IMR-90 (cell line): Measurements from ENCODE around the gene IFIT2. TPM values are rescaled to one million over a fixed set of nuclear protein-coding genes. Genes with fewer than 3 reads are reported as not detected.

Source experiments
- ATAC-seq: fragments of 200-7000 bp; cut with Tn5 transposase; 2 replicates; pipeline ENCODE4 v1.9.1; 2020; ENCODE audit warnings: low read depth, mild to moderate bottlenecking, moderate library complexity
- BruUV-seq: library from RNA; stranded (reverse); fragments of 400-500 nt; replicated peaks from 2 replicates; lab custom pipeline; 2021; lab: Mats Ljungman, UMichigan
- CTCF ChIA-PET: fragments of 300-600 bp; formaldehyde crosslinking; extraction: SDS; loops from one replicate; lab custom pipeline; 2021; ENCODE audit warnings: antibody characterized with exemption; lab: Yijun Ruan, JAX
- POLR2A ChIA-PET: fragments of 300-600 bp; sonication (Branson Sonifier 250); formaldehyde crosslinking; loops from one replicate; lab custom pipeline; 2022; ENCODE audit warnings: antibody characterized with exemption; ENCODE audit not compliant: unreplicated experiment; lab: Charles Lee
- DNase-seq: peaks from one replicate; pipeline ENCODE4 v3.0.0; 2013
- H2AFZ ChIP-seq: replicated peaks from 2 replicates; pipeline ENCODE3; 2013; ENCODE audit warnings: low read length, mild to moderate bottlenecking; ENCODE audit not compliant: poor library complexity
- H2AK5ac ChIP-seq: 2 replicates; pipeline ENCODE4 v1.6.1; 2013; ENCODE audit warnings: low read depth, low read length, inconsistent platforms
- H2AK9ac ChIP-seq: replicated peaks from 2 replicates; pipeline ENCODE3; 2013; ENCODE audit warnings: mild to moderate bottlenecking, low read depth, low read length, moderate library complexity; ENCODE audit not compliant: poor library complexity
- H2BK120ac ChIP-seq: 2 replicates; pipeline ENCODE4 v1.6.1; 2013; ENCODE audit warnings: low read depth, low read length, inconsistent platforms
- H2BK15ac ChIP-seq: 3 replicates; pipeline ENCODE4 v1.6.1; 2013; ENCODE audit warnings: low read depth, low read length, inconsistent platforms
- H2BK20ac ChIP-seq: 2 replicates; pipeline ENCODE4 v1.6.1; 2013; ENCODE audit warnings: low read depth, mild to moderate bottlenecking, inconsistent platforms, low read length, moderate library complexity
- H2BK5ac ChIP-seq: 2 replicates; pipeline ENCODE4 v1.6.1; 2013; ENCODE audit warnings: mild to moderate bottlenecking, low read depth, low read length, inconsistent platforms; ENCODE audit not compliant: poor library complexity, severe bottlenecking
- H3K14ac ChIP-seq: replicated peaks from 2 replicates; pipeline ENCODE4 v1.6.1; 2013; ENCODE audit warnings: low read depth, low read length, inconsistent platforms
- H3K18ac ChIP-seq: 2 replicates; pipeline ENCODE4 v1.6.1; 2013; ENCODE audit warnings: low read depth, low read length, control low read depth
- H3K23ac ChIP-seq: 2 replicates; pipeline ENCODE4 v1.6.1; 2013; ENCODE audit warnings: low read depth, low read length, inconsistent platforms
- H3K27ac ChIP-seq: 2 replicates; pipeline ENCODE4 v1.5.1; 2013; ENCODE audit warnings: mild to moderate bottlenecking, control low read depth, low read length; ENCODE audit not compliant: insufficient read depth
- H3K27me3 ChIP-seq: 2 replicates; pipeline ENCODE4 v1.6.1; 2013; ENCODE audit warnings: low read length; ENCODE audit not compliant: control insufficient read depth, insufficient read depth
- H3K36me3 ChIP-seq: 2 replicates; pipeline ENCODE4 v1.6.1; 2013; ENCODE audit warnings: low read length, mixed read lengths; ENCODE audit not compliant: control insufficient read depth, insufficient read depth
- H3K4ac ChIP-seq: 2 replicates; pipeline ENCODE4 v1.6.1; 2013; ENCODE audit warnings: low read depth, low read length, inconsistent platforms
- H3K4me1 ChIP-seq: 2 replicates; pipeline ENCODE4 v1.6.1; 2013; ENCODE audit warnings: low read length, mixed read lengths; ENCODE audit not compliant: control insufficient read depth, insufficient read depth
- H3K4me2 ChIP-seq: 2 replicates; pipeline ENCODE4 v1.6.1; 2013; ENCODE audit warnings: low read depth, mild to moderate bottlenecking, control low read depth, low read length, moderate library complexity
- H3K4me3 ChIP-seq: 2 replicates; pipeline ENCODE4 v1.5.1; 2013; ENCODE audit warnings: low read depth, mild to moderate bottlenecking, control low read depth, low read length, moderate library complexity; ENCODE audit not compliant: insufficient read depth
- H3K56ac ChIP-seq: 2 replicates; pipeline ENCODE4 v1.6.1; 2013; ENCODE audit warnings: low read length, inconsistent platforms; ENCODE audit not compliant: insufficient read depth; ENCODE audit errors: extremely low read depth
- H3K79me1 ChIP-seq, 2 experiments: 2 replicates each; pipeline ENCODE4 v1.6.1; 2013; ENCODE audit warnings: low read length in 2 of 2, inconsistent platforms in 1 of 2, low read depth in 1 of 2
- H3K9ac ChIP-seq: 2 replicates; pipeline ENCODE4 v1.6.1; 2013; ENCODE audit warnings: low read depth, low read length, control low read depth
- H3K9me1 ChIP-seq: 2 replicates; pipeline ENCODE4 v1.6.1; 2013; ENCODE audit warnings: low read length, inconsistent platforms; ENCODE audit not compliant: insufficient read depth
- H3K9me3 ChIP-seq: 2 replicates; pipeline ENCODE4 v1.6.1; 2013; ENCODE audit warnings: low read length; ENCODE audit not compliant: control insufficient read depth, insufficient read depth
- H4K20me1 ChIP-seq: 2 replicates; pipeline ENCODE4 v1.6.1; 2013; ENCODE audit warnings: low read length, inconsistent platforms; ENCODE audit not compliant: insufficient read depth
- H4K5ac ChIP-seq: 2 replicates; pipeline ENCODE4 v1.6.1; 2013; ENCODE audit warnings: mild to moderate bottlenecking, low read depth, low read length, control low read depth
- H4K8ac ChIP-seq, 2 experiments: 2 replicates each; pipeline ENCODE4 v1.6.1; 2013; ENCODE audit warnings: low read depth in 2 of 2, low read length in 2 of 2, control low read depth in 1 of 2, inconsistent platforms in 1 of 2
- H4K91ac ChIP-seq: 2 replicates; pipeline ENCODE4 v1.6.1; 2013; ENCODE audit warnings: low read depth, low read length, inconsistent platforms; ENCODE audit not compliant: insufficient read depth
- BHLHE40 ChIP-seq: fragments of 150-350 bp; IDR thresholded peaks from 2 replicates; pipeline ENCODE4 v1.6.1; 2016; ENCODE audit warnings: mild to moderate bottlenecking, low read depth, low read length
- CEBPB ChIP-seq: IDR thresholded peaks from 2 replicates; pipeline ENCODE4 v1.6.1; 2012; ENCODE audit warnings: low read depth, low read length, improper control_type of control experiment
- CTCF ChIP-seq: conservative IDR thresholded peaks from 2 replicates; pipeline ENCODE4 v1.5.1; 2012; ENCODE audit warnings: mild to moderate bottlenecking, low read depth, low read length, improper control_type of control experiment
- ELK1 ChIP-seq: fragments of 150-350 bp; IDR thresholded peaks from 2 replicates; pipeline ENCODE4 v1.6.1; 2016; ENCODE audit warnings: low read depth, mild to moderate bottlenecking, low read length, moderate library complexity, borderline replicate concordance
- FOS ChIP-seq: fragments of 150-350 bp; IDR thresholded peaks from 2 replicates; pipeline ENCODE4 v1.6.1; 2016; ENCODE audit warnings: low read depth, low read length
- MAFK ChIP-seq: IDR thresholded peaks from 2 replicates; pipeline ENCODE4 v1.6.1; 2012; ENCODE audit warnings: low read depth, low read length, improper control_type of control experiment
- MAZ ChIP-seq: IDR thresholded peaks from 2 replicates; pipeline ENCODE4 v1.6.1; 2012; ENCODE audit warnings: low read depth, mild to moderate bottlenecking, low read length, improper control_type of control experiment, moderate library complexity, borderline replicate concordance
- MXI1 ChIP-seq: IDR thresholded peaks from 2 replicates; pipeline ENCODE4 v1.6.1; 2012; ENCODE audit warnings: low read depth, mild to moderate bottlenecking, low read length, moderate library complexity, borderline replicate concordance
- NFE2L2 ChIP-seq: fragments of 150-350 bp; IDR thresholded peaks from 2 replicates; pipeline ENCODE4 v1.6.1; 2016; ENCODE audit warnings: low read depth, mild to moderate bottlenecking, low read length
- POLR2A ChIP-seq: IDR thresholded peaks from 2 replicates; pipeline ENCODE4 v1.6.1; 2012; ENCODE audit warnings: mild to moderate bottlenecking, low read depth, low read length
- RAD21 ChIP-seq: IDR thresholded peaks from 2 replicates; pipeline ENCODE4 v1.6.1; 2012; ENCODE audit warnings: low read length, improper control_type of control experiment
- RCOR1 ChIP-seq: IDR thresholded peaks from 2 replicates; pipeline ENCODE4 v1.6.1; 2012; ENCODE audit warnings: mild to moderate bottlenecking, low read length, improper control_type of control experiment; ENCODE audit not compliant: insufficient replicate concordance
- RFX5 ChIP-seq: IDR thresholded peaks from 2 replicates; pipeline ENCODE4 v1.8.0; 2012; ENCODE audit warnings: low read depth, mild to moderate bottlenecking, low read length, moderate library complexity
- SMC3 ChIP-seq: fragments of 150-350 bp; IDR thresholded peaks from 2 replicates; pipeline ENCODE4 v1.6.1; 2016; ENCODE audit warnings: low read depth, mild to moderate bottlenecking, antibody characterized with exemption, low read length, moderate library complexity
- USF2 ChIP-seq: fragments of 150-350 bp; IDR thresholded peaks from 2 replicates; pipeline ENCODE4 v1.6.1; 2017; ENCODE audit warnings: mild to moderate bottlenecking, antibody characterized with exemption, low read length, low read depth
- WGBS, 2 experiments: methylation state at CpG; one replicate each; pipeline versions ENCODE4 v1.1.5 to v1.1.7; 2013; ENCODE audit warnings: missing lambda C conversion rate in 2 of 2; ENCODE audit not compliant: insufficient read length in 1 of 2; ENCODE audit errors: extremely low coverage in 2 of 2; 5-methylcytosine and 5-hydroxymethylcytosine counted together
- dilution Hi-C: fragments of 300-500 bp; cut with HindIII; formaldehyde crosslinking; loops from one replicate; pipeline ENCODE4 v1.14.3; 2018; ENCODE audit warnings: low sequenced_read_pairs; ENCODE audit not compliant: unreplicated experiment
- in situ Hi-C: fragments of 300-500 bp; cut with MboI; formaldehyde crosslinking; loops from 3 replicates; pipeline ENCODE4 v1.14.3; 2019; ENCODE audit warnings: low sequenced_read_pairs, inconsistent platforms, mixed read lengths
- intact Hi-C: fragments of 100-400 bp; cut with micrococcal nuclease; formaldehyde crosslinking; loops from 2 replicates; pipeline ENCODE4 v1.10.0; 2022
- polyA plus RNA-seq, 3 experiments: library from polyadenylated mRNA; depleted of rRNA; stranded (reverse); fragments of >200 nt; gene quantifications; 2 replicates each; pipeline ENCODE4 v1.2.3, GENCODE V29; 2012; ENCODE audit warnings: low replicate concordance in 1 of 3
- total RNA-seq: library from RNA; depleted of rRNA; stranded (reverse); fragments of >200 nt; gene quantifications from 2 replicates; pipeline ENCODE4 v1.2.3, GENCODE V29; 2012

The IFIT2 gene
- total and polyA plus RNA-seq, 2 of the 4 experiments (the other 2 are of a cell fraction): 1.1 to 2.2 TPM

GRCh38 chr10:89306434-89307268, 4.8 kb downstream of the IFIT2 start:
- Histone ChIP-seq H2BK15ac (no peak overlapping the region), H3K27ac (no peak overlapping the region), H2BK20ac (no peak overlapping the region), H3K9me1 (no peaks in the 10 kb centered on the region), H3K36me3 (no peaks in the 10 kb centered on the region; the same call in 1 of the 2 replicates), H3K27me3 (no peaks in the 10 kb centered on the region), H3K4me1 (peaks cover 8% of the 10 kb centered on the region), H2BK5ac (no peak overlapping the region), H3K9ac (no peak overlapping the region), H3K4ac (no peak overlapping the region), H2AFZ (no peak overlapping the region), H2BK120ac (no peak overlapping the region), H4K8ac (no peak overlapping the region), H4K20me1 (no peaks in the 10 kb centered on the region), H3K18ac (no peak overlapping the region), H3K9me3 (no peaks in the 10 kb centered on the region), H4K5ac (no peak overlapping the region), H3K14ac (no peak overlapping the region), H2AK5ac (no peak overlapping the region), H3K56ac (no peak overlapping the region), H4K91ac (no peak overlapping the region), H3K79me1 (peaks cover 2 to 4% of the 10 kb centered on the region in 2 experiments; a peak in 1 of 4 replicates), H2AK9ac (no peak overlapping the region), H3K4me2 (no peak overlapping the region), H3K23ac (no peak overlapping the region), H3K4me3 (no peak overlapping the region)
- DNase-seq: no peak
- POLR2A ChIA-PET: no interaction called here
- intact Hi-C loops (no loop called here), dilution Hi-C loops (no loop called here), in situ Hi-C loops (no loop called here)
- ATAC-seq: no peak
- BruUV-seq: no TSS peak
- 86% methylated on average over 2 of the region's 13 CpGs; no CpG with 5 or more reads in 1 of the 2 experiments for WGBS, 2 experiments
- CTCF ChIA-PET: no interaction called here
- no peak for TF ChIP-seq RAD21
- TF ChIP-seq RFX5: no peak
- TF ChIP-seq MXI1: no peak
- no peak for TF ChIP-seq BHLHE40
- no peak for TF ChIP-seq MAFK
- no peak for TF ChIP-seq CEBPB
- TF ChIP-seq RCOR1: no peak
- TF ChIP-seq USF2: no peak
- no peak for TF ChIP-seq MAZ
- TF ChIP-seq CTCF: no peak
- no peak for TF ChIP-seq ELK1
- TF ChIP-seq SMC3: no peak
- no peak for TF ChIP-seq FOS
- no peak for TF ChIP-seq POLR2A
- TF ChIP-seq NFE2L2: no peak
